ENCODE measurements around the gene SRGAP2B. TPM values are rescaled to one million over a fixed set of nuclear protein-coding genes. Genes with fewer than 3 reads are reported as not detected.
"Not testable (repeated sequence)": the region's sequence is repeated elsewhere in the genome, so short reads cannot be mapped to it uniquely, and the experiment has no call there.

SRGAP2B gene
- polyA plus RNA-seq, 3 donors, result 5.8 to 25.5 (median 7.0) TPM

- H4K20me1 ChIP-seq (ENCODE audit: insufficient read depth, low read length); H3K4me2 ChIP-seq (replicated peaks; ENCODE audit: extremely low read depth, low read length, poor library complexity, severe bottlenecking); H2AFZ ChIP-seq (ENCODE audit: insufficient read depth, low read depth, low read length, poor library complexity, severe bottlenecking); intact Hi-C loops (cut with micrococcal nuclease); H3K27me3 Mint-ChIP-seq (ENCODE audit: low read depth in 3 of 3); H3K4me3 Mint-ChIP-seq; H3K36me3 Mint-ChIP-seq; H3K27me3 ChIP-seq (ENCODE audit: control insufficient read depth in 2 of 2, insufficient read depth in 2 of 2, low read length in 2 of 2); H3K27ac ChIP-seq (ENCODE audit: low read depth in 1 of 2, low read length in 2 of 2); H3K4me1 Mint-ChIP-seq; H3K79me2 ChIP-seq (ENCODE audit: insufficient read depth, low read length); H3K9me3 ChIP-seq (replicated peaks in 1 of 2; ENCODE audit: control insufficient read depth in 1 of 2, insufficient read depth in 1 of 2, low read length in 2 of 2); DNase-seq; H3K36me3 ChIP-seq (replicated peaks in 1 of 2; ENCODE audit: control insufficient read depth in 1 of 2, insufficient read depth in 2 of 2, low read length in 2 of 2); H3K9ac ChIP-seq (ENCODE audit: insufficient read depth, low read length, poor library complexity, severe bottlenecking); H3K4me3 ChIP-seq (replicated peaks in 1 of 3; ENCODE audit: low read depth in 2 of 3, low read length in 3 of 3); H3K9me3 Mint-ChIP-seq; H3K27ac Mint-ChIP-seq; H3K4me1 ChIP-seq (ENCODE audit: control insufficient read depth in 1 of 2, insufficient read depth in 2 of 2, low read length in 2 of 2): not testable (repeated sequence)
- no CpG with 5 or more reads among the region's 1 CpG for WGBS (ENCODE audit: insufficient coverage)
Measured at GRCh38 chr1:145123062-145123395, 27.9 kb upstream of the SRGAP2B start.

- DNase-seq; H3K27me3 ChIP-seq (ENCODE audit: control insufficient read depth in 2 of 2, insufficient read depth in 2 of 2, low read length in 2 of 2); H3K79me2 ChIP-seq (ENCODE audit: insufficient read depth, low read length); H3K9me3 Mint-ChIP-seq; H3K4me2 ChIP-seq (replicated peaks; ENCODE audit: extremely low read depth, low read length, poor library complexity, severe bottlenecking); H3K27ac Mint-ChIP-seq; H3K4me1 ChIP-seq (ENCODE audit: control insufficient read depth in 1 of 2, insufficient read depth in 2 of 2, low read length in 2 of 2); H3K4me3 Mint-ChIP-seq; H2AFZ ChIP-seq (ENCODE audit: insufficient read depth, low read depth, low read length, poor library complexity, severe bottlenecking); H3K36me3 Mint-ChIP-seq; H3K4me3 ChIP-seq (replicated peaks in 1 of 3; ENCODE audit: low read depth in 2 of 3, low read length in 3 of 3); H3K36me3 ChIP-seq (replicated peaks in 1 of 2; ENCODE audit: control insufficient read depth in 1 of 2, insufficient read depth in 2 of 2, low read length in 2 of 2); H3K9me3 ChIP-seq (replicated peaks in 1 of 2; ENCODE audit: control insufficient read depth in 1 of 2, insufficient read depth in 1 of 2, low read length in 2 of 2); H3K27ac ChIP-seq (ENCODE audit: low read depth in 1 of 2, low read length in 2 of 2); H4K20me1 ChIP-seq (ENCODE audit: insufficient read depth, low read length); intact Hi-C loops (cut with micrococcal nuclease); H3K27me3 Mint-ChIP-seq (ENCODE audit: low read depth in 3 of 3); H3K4me1 Mint-ChIP-seq; H3K9ac ChIP-seq (ENCODE audit: insufficient read depth, low read length, poor library complexity, severe bottlenecking): not testable (repeated sequence)
- WGBS (ENCODE audit: insufficient coverage), result no CpG with 5 or more reads among the region's 7 CpGs
Measured at GRCh38 chr1:145122344-145123061, 27.4 kb upstream of the SRGAP2B start.

DNA sequence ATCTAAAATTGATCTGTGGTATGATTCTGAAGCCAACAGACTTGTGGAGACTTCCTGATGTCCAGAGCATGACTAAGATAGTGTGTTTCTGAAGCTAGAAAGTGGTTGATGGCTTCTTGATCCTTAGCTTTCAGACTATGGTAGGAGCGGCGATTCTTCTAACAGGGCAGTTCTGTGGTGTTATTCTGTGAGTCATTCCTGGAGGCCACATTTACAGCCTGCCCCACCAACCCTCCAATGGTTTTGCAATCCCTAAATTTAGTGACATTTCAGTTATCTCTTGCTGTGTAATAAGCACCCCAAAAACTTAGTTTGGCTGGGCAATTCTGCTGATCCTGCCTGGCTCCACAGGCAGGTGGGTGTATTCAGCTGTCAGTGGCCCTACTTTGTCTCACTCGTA, 24.7 kb upstream of the SRGAP2B start:
- WGBS (ENCODE audit: insufficient coverage), result no CpG with 5 or more reads among the region's 3 CpGs

GRCh38 chr1:145115587-145116493, 20.7 kb upstream of the SRGAP2B start:
- H3K4me3 ChIP-seq (replicated peaks in 1 of 3; ENCODE audit: low read depth in 2 of 3, low read length in 3 of 3); H3K27ac Mint-ChIP-seq; H3K9ac ChIP-seq (ENCODE audit: insufficient read depth, low read length, poor library complexity, severe bottlenecking); H3K9me3 Mint-ChIP-seq; H3K4me3 Mint-ChIP-seq; H3K4me1 ChIP-seq (ENCODE audit: control insufficient read depth in 1 of 2, insufficient read depth in 2 of 2, low read length in 2 of 2); DNase-seq; H3K36me3 Mint-ChIP-seq; H3K4me2 ChIP-seq (replicated peaks; ENCODE audit: extremely low read depth, low read length, poor library complexity, severe bottlenecking); intact Hi-C loops (cut with micrococcal nuclease); H3K4me1 Mint-ChIP-seq; H3K27me3 Mint-ChIP-seq (ENCODE audit: low read depth in 3 of 3); H3K9me3 ChIP-seq (replicated peaks in 1 of 2; ENCODE audit: control insufficient read depth in 1 of 2, insufficient read depth in 1 of 2, low read length in 2 of 2); H4K20me1 ChIP-seq (ENCODE audit: insufficient read depth, low read length); H3K27me3 ChIP-seq (ENCODE audit: control insufficient read depth in 2 of 2, insufficient read depth in 2 of 2, low read length in 2 of 2); H3K79me2 ChIP-seq (ENCODE audit: insufficient read depth, low read length); H2AFZ ChIP-seq (ENCODE audit: insufficient read depth, low read depth, low read length, poor library complexity, severe bottlenecking); H3K27ac ChIP-seq (ENCODE audit: low read depth in 1 of 2, low read length in 2 of 2); H3K36me3 ChIP-seq (replicated peaks in 1 of 2; ENCODE audit: control insufficient read depth in 1 of 2, insufficient read depth in 2 of 2, low read length in 2 of 2): not testable (repeated sequence)
- WGBS (ENCODE audit: insufficient coverage), result no CpG with 5 or more reads among the region's 6 CpGs

More for the DNA sequence above, 24.7 kb upstream of the SRGAP2B start:
- H3K4me3 Mint-ChIP-seq; intact Hi-C loops (cut with micrococcal nuclease); H3K27me3 ChIP-seq (ENCODE audit: control insufficient read depth in 2 of 2, insufficient read depth in 2 of 2, low read length in 2 of 2); H3K27ac ChIP-seq (ENCODE audit: low read depth in 1 of 2, low read length in 2 of 2); H3K36me3 Mint-ChIP-seq; H3K27ac Mint-ChIP-seq; H3K9me3 ChIP-seq (replicated peaks in 1 of 2; ENCODE audit: control insufficient read depth in 1 of 2, insufficient read depth in 1 of 2, low read length in 2 of 2); H3K4me2 ChIP-seq (replicated peaks; ENCODE audit: extremely low read depth, low read length, poor library complexity, severe bottlenecking); H2AFZ ChIP-seq (ENCODE audit: insufficient read depth, low read depth, low read length, poor library complexity, severe bottlenecking); H3K9ac ChIP-seq (ENCODE audit: insufficient read depth, low read length, poor library complexity, severe bottlenecking); H4K20me1 ChIP-seq (ENCODE audit: insufficient read depth, low read length); H3K4me3 ChIP-seq (replicated peaks in 1 of 3; ENCODE audit: low read depth in 2 of 3, low read length in 3 of 3); H3K27me3 Mint-ChIP-seq (ENCODE audit: low read depth in 3 of 3); H3K9me3 Mint-ChIP-seq; H3K79me2 ChIP-seq (ENCODE audit: insufficient read depth, low read length); H3K4me1 ChIP-seq (ENCODE audit: control insufficient read depth in 1 of 2, insufficient read depth in 2 of 2, low read length in 2 of 2); DNase-seq; H3K36me3 ChIP-seq (replicated peaks in 1 of 2; ENCODE audit: control insufficient read depth in 1 of 2, insufficient read depth in 2 of 2, low read length in 2 of 2); H3K4me1 Mint-ChIP-seq: not testable (repeated sequence)

Data from CD14-positive monocyte (primary cell).